DND-41 (cell line): ENCODE data around the gene SKAP1.

Source experiments
- ATAC-seq: fragments of 200-7000 bp; cut with Tn5 transposase; 3 replicates; pipeline ENCODE4 v1.9.1; 2021; ENCODE audit warnings: low read depth; ENCODE audit not compliant: insufficient read depth
- DNase-seq: peaks from one replicate; pipeline ENCODE4 v3.0.0-alpha.2; 2020
- H2AFZ ChIP-seq: 2 replicates; pipeline ENCODE4 v1.6.0; 2012; ENCODE audit warnings: low read depth, low read length
- H3K27ac ChIP-seq: 2 replicates; pipeline ENCODE4 v1.5.1; 2012; ENCODE audit warnings: low read length, inconsistent platforms
- H3K27me3 ChIP-seq: fragments of 200-600 bp; sonication (generic); 2 replicates; pipeline ENCODE4 v1.6.0; 2012; ENCODE audit warnings: low read length, mild to moderate bottlenecking, inconsistent platforms; ENCODE audit not compliant: insufficient read depth, poor library complexity
- H3K36me3 ChIP-seq: 2 replicates; pipeline ENCODE4 v1.5.1; 2012; ENCODE audit warnings: low read length, inconsistent platforms; ENCODE audit not compliant: insufficient read depth
- H3K4me1 ChIP-seq: 2 replicates; pipeline ENCODE4 v1.5.1; 2012; ENCODE audit warnings: mild to moderate bottlenecking, low read length; ENCODE audit not compliant: insufficient read depth
- H3K4me2 ChIP-seq: 2 replicates; pipeline ENCODE4 v1.6.0; 2012; ENCODE audit warnings: mild to moderate bottlenecking, moderate library complexity, low read length, inconsistent platforms; ENCODE audit not compliant: insufficient read depth
- H3K4me3 ChIP-seq, 2 experiments: fragments of 200-600 bp in 1 of 2; shearing (Covaris generic) in 1 of 2; 2 replicates each; pipeline ENCODE4 v1.5.1; 2012 to 2016; ENCODE audit warnings: inconsistent platforms in 2 of 2, low read length in 2 of 2, mild to moderate bottlenecking in 2 of 2, low read depth in 1 of 2, moderate library complexity in 1 of 2
- H3K79me2 ChIP-seq: 2 replicates; pipeline ENCODE4 v1.6.0; 2012; ENCODE audit warnings: low read length, inconsistent platforms; ENCODE audit not compliant: insufficient read depth
- H3K9ac ChIP-seq: 2 replicates; pipeline ENCODE4 v1.6.0; 2012; ENCODE audit warnings: low read depth, mild to moderate bottlenecking, inconsistent platforms, low read length, moderate library complexity
- H3K9me3 ChIP-seq: 2 replicates; pipeline ENCODE4 v1.5.1; 2012; ENCODE audit warnings: low read length, moderate library complexity, mild to moderate bottlenecking, inconsistent platforms; ENCODE audit not compliant: insufficient read depth, severe bottlenecking
- H4K20me1 ChIP-seq: 2 replicates; pipeline ENCODE4 v1.6.0; 2012; ENCODE audit warnings: low read length; ENCODE audit not compliant: insufficient read depth
- EZH2 ChIP-seq: IDR thresholded peaks from 3 replicates; pipeline ENCODE4 v1.6.1; 2012; ENCODE audit warnings: borderline replicate concordance, low read depth, mild to moderate bottlenecking, moderate library complexity, low read length, inconsistent platforms; ENCODE audit not compliant: severe bottlenecking
- TF ChIP-seq, protein P1 (sequence below): IDR thresholded peaks from 2 replicates; pipeline ENCODE4 v1.5.1; 2012; ENCODE audit warnings: borderline replicate concordance, low read length, moderate library complexity, mild to moderate bottlenecking; ENCODE audit not compliant: poor library complexity, severe bottlenecking; ENCODE audit errors: extremely low read depth

SKAP1 gene

DNA sequence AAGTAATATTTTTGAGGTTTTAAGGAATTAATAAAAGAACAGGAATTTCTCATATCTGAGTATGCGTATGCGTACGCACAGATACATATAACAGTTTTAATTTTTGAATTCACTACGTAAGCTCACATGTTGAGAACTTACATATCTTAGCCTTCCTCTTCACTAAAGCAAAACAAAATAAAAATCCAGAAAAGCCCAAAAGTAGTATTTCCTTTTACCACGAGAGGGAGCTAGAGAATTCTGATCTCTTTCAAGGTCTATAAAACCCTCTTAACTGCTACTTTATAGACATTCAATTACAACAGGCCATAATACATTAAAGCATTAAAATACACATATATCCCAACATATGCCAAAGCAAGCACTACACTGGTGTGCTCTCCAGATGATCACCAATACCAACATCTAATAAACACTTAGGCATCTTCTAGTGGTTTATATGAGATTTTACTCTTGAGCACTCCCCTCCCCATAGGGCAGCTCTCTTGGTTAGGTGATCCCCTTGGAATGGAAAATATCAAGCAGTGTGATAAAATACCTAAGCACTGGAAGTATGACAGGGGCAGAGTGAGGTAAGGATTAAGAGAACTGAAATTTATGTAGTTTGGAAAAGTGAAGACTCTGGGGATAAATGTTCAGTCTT, 94.0 kb downstream of the SKAP1 start:
- Histone ChIP-seq H3K4me3 (no peak overlapping the region), H3K4me1 (no peaks in the 10 kb centered on the region), H3K36me3 (no peaks in the 10 kb centered on the region), H3K9ac (no peak overlapping the region), H3K4me2 (no peak overlapping the region), H4K20me1 (no peaks in the 10 kb centered on the region), H3K9me3 (no peaks in the 10 kb centered on the region), H3K79me2 (no peaks in the 10 kb centered on the region), H2AFZ (no peak overlapping the region), H3K27me3 (peaks cover 36% of the 10 kb centered on the region), H3K27ac (no peak overlapping the region)
- ATAC-seq: 0 out of 3 replicates have a peak, but pooled peaks have one; percentile 35
- TF ChIP-seq, protein P1, sequence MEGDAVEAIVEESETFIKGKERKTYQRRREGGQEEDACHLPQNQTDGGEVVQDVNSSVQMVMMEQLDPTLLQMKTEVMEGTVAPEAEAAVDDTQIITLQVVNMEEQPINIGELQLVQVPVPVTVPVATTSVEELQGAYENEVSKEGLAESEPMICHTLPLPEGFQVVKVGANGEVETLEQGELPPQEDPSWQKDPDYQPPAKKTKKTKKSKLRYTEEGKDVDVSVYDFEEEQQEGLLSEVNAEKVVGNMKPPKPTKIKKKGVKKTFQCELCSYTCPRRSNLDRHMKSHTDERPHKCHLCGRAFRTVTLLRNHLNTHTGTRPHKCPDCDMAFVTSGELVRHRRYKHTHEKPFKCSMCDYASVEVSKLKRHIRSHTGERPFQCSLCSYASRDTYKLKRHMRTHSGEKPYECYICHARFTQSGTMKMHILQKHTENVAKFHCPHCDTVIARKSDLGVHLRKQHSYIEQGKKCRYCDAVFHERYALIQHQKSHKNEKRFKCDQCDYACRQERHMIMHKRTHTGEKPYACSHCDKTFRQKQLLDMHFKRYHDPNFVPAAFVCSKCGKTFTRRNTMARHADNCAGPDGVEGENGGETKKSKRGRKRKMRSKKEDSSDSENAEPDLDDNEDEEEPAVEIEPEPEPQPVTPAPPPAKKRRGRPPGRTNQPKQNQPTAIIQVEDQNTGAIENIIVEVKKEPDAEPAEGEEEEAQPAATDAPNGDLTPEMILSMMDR: peak; percentile 77
- no peak for TF ChIP-seq EZH2
- no peak for DNase-seq

GRCh38 chr17:48335146-48335784, 94.7 kb downstream of the SKAP1 start:
- peaks cover 35% of the 10 kb centered on the region for H3K27me3 ChIP-seq
- TF ChIP-seq EZH2: no peak
- TF ChIP-seq, protein P1: no peak
- no peak overlapping the region for H3K27ac ChIP-seq
- no peaks in the 10 kb centered on the region for H3K36me3 ChIP-seq
- H3K4me3 ChIP-seq: no peak overlapping the region
- no peak overlapping the region for H3K4me2 ChIP-seq
- no peak overlapping the region for H2AFZ ChIP-seq
- DNase-seq (no peak), ATAC-seq (no peak)
- no peaks in the 10 kb centered on the region for H4K20me1 ChIP-seq
- no peak overlapping the region for H3K9ac ChIP-seq
- H3K4me1 ChIP-seq: no peaks in the 10 kb centered on the region
- H3K9me3 ChIP-seq: no peaks in the 10 kb centered on the region
- no peaks in the 10 kb centered on the region for H3K79me2 ChIP-seq

DNA sequence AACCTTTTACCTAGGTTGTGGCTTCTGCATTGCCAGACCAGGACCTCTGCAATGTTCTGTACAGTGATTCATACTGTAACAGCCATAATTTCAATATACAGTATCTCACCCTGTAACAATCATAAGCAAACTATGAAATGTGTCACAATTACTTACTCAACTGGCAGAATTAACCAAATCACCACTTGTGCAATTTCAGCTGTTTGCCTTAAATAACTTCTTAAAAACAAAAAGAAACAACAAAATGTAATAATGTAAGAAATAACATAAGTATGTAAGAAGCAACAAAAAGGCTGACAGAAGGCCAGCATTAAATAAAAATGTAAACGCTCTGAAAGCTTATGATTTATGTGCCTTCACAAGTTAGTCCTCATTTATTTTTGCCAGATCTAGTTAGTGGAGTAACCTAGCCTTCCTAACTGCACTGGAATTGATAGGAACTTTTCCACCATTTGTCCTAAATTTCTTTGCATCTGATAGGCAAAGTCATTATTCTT, 96.9 kb downstream of the SKAP1 start:
- Histone ChIP-seq H3K4me1 (no peaks in the 10 kb centered on the region), H3K4me3 (no peak overlapping the region), H3K27me3 (peaks cover 25% of the 10 kb centered on the region), H3K27ac (no peak overlapping the region), H3K9ac (no peak overlapping the region), H2AFZ (no peak overlapping the region), H3K36me3 (no peaks in the 10 kb centered on the region), H3K79me2 (no peaks in the 10 kb centered on the region), H3K9me3 (no peaks in the 10 kb centered on the region), H4K20me1 (no peaks in the 10 kb centered on the region), H3K4me2 (no peak overlapping the region)
- no peak for TF ChIP-seq EZH2
- TF ChIP-seq, protein P1: no peak
- ATAC-seq (no peak), DNase-seq (no peak)
